Endothelial cell of umbilical vein (primary cell): Measurements from ENCODE around the gene SVIL. TPM values are rescaled to one million over a fixed set of nuclear protein-coding genes. Genes with fewer than 3 reads are reported as not detected.

Experiments
- BruUV-seq: library from RNA; stranded (reverse); fragments of 400-500 nt; replicated peaks from 2 replicates; lab custom pipeline; 2021; lab: Mats Ljungman, UMichigan
- CTCF ChIA-PET: fragments of 300-600, 350-600 bp; sonication (Branson Sonifier 250); formaldehyde crosslinking; loops from one replicate; lab custom pipeline; 2021; ENCODE audit warnings: antibody characterized with exemption, inconsistent platforms; lab: Charles Lee
- POLR2A ChIA-PET: fragments of 300-600, 350-600 bp; sonication (Branson Sonifier 250); formaldehyde crosslinking; loops from one replicate; lab custom pipeline; 2021; ENCODE audit warnings: antibody characterized with exemption, inconsistent platforms; lab: Charles Lee
- DNase-seq: peaks from one replicate; pipeline ENCODE4 v3.0.0-alpha.2; 2011; ENCODE audit warnings: low read depth, low spot score
- FAIRE-seq: peaks from 2 replicates; lab custom pipeline; 2011; peaks lifted over from hg19 to GRCh38; lab: Jason Lieb, UNC
- H2AFZ ChIP-seq: 2 replicates; pipeline ENCODE4 v1.6.0; 2012; ENCODE audit warnings: low read depth, low read length, control low read depth, inconsistent platforms
- H3K27ac ChIP-seq: 2 replicates; pipeline ENCODE4 v1.5.1; 2011; ENCODE audit warnings: low read depth, mild to moderate bottlenecking, control low read depth, low read length, moderate library complexity; ENCODE audit not compliant: insufficient read depth
- H3K27me3 ChIP-seq, 2 experiments: 2 replicates each; pipeline versions ENCODE4 v1.6.0 to v1.6.1; 2011; ENCODE audit warnings: low read length in 2 of 2, mixed read lengths in 1 of 2; ENCODE audit not compliant: control insufficient read depth in 2 of 2, insufficient read depth in 2 of 2
- H3K36me3 ChIP-seq, 2 experiments: 2 replicates in 1 of 2; 3 replicates in 1 of 2; pipeline ENCODE4 v1.5.1; 2011; ENCODE audit warnings: low read length in 2 of 2, mild to moderate bottlenecking in 1 of 2, moderate library complexity in 1 of 2; ENCODE audit not compliant: control insufficient read depth in 2 of 2, insufficient read depth in 2 of 2; ENCODE audit errors: extremely low read depth in 1 of 2
- H3K4me1 ChIP-seq: 3 replicates; pipeline ENCODE4 v1.5.1; 2011; ENCODE audit warnings: mild to moderate bottlenecking, low read length; ENCODE audit not compliant: control insufficient read depth, insufficient read depth; ENCODE audit errors: extremely low read depth
- H3K4me2 ChIP-seq: 2 replicates; pipeline ENCODE4 v1.6.1; 2011; ENCODE audit warnings: low read length, control low read depth, mixed read lengths; ENCODE audit not compliant: insufficient read depth
- H3K4me3 ChIP-seq, 3 experiments: fragments of 200-600 bp in 1 of 3; sonication (generic), shearing (Covaris generic) in 1 of 3; replicated peaks in 1 of 3; 2 replicates each; pipeline ENCODE4 v1.5.1; 2011 to 2016; ENCODE audit warnings: control low read depth in 3 of 3, low read length in 3 of 3, mild to moderate bottlenecking in 2 of 3, inconsistent platforms in 1 of 3, low read depth in 1 of 3, moderate library complexity in 1 of 3; ENCODE audit not compliant: insufficient read depth in 1 of 3
- H3K79me2 ChIP-seq: 2 replicates; pipeline ENCODE4 v1.6.0; 2012; ENCODE audit warnings: low read length, inconsistent platforms; ENCODE audit not compliant: control insufficient read depth, insufficient read depth
- H3K9ac ChIP-seq: replicated peaks from 2 replicates; pipeline ENCODE3; 2011; ENCODE audit warnings: low read length, control low read depth; ENCODE audit not compliant: insufficient read depth; ENCODE audit errors: extremely low read depth
- H3K9me1 ChIP-seq: replicated peaks from 3 replicates; pipeline ENCODE4 v1.6.0; 2011; ENCODE audit warnings: mild to moderate bottlenecking, low read length; ENCODE audit not compliant: control insufficient read depth, insufficient read depth; ENCODE audit errors: extremely low read depth
- H3K9me3 ChIP-seq: replicated peaks from 2 replicates; pipeline ENCODE4 v1.5.1; 2012; ENCODE audit warnings: low read length, inconsistent platforms; ENCODE audit not compliant: control insufficient read depth, insufficient read depth
- H4K20me1 ChIP-seq: replicated peaks from 2 replicates; pipeline ENCODE3; 2011; ENCODE audit warnings: mild to moderate bottlenecking, low read length; ENCODE audit not compliant: control insufficient read depth, insufficient read depth; ENCODE audit errors: extremely low read depth
- CTCF ChIP-seq, 2 donors: IDR thresholded peaks; 1 replicate in 1 of 2; 2 replicates in 1 of 2; pipeline ENCODE4 v1.5.1; 2011; ENCODE audit warnings: low read length in 2 of 2, mild to moderate bottlenecking in 2 of 2, moderate library complexity in 2 of 2, control low read depth in 1 of 2, inconsistent platforms in 1 of 2, low read depth in 1 of 2; ENCODE audit not compliant: insufficient read depth in 1 of 2; ENCODE audit errors: extremely low read depth in 1 of 2
- EZH2 ChIP-seq: IDR thresholded peaks from 2 replicates; pipeline ENCODE4 v1.6.1; 2012; ENCODE audit warnings: borderline replicate concordance, low read depth, mild to moderate bottlenecking, moderate library complexity, low read length, inconsistent platforms; ENCODE audit not compliant: severe bottlenecking
- FOS ChIP-seq: IDR thresholded peaks from 2 replicates; pipeline ENCODE4 v1.6.1; 2011; ENCODE audit warnings: mild to moderate bottlenecking, low read length, moderate library complexity, borderline replicate concordance; ENCODE audit not compliant: insufficient read depth
- GATA2 ChIP-seq: IDR thresholded peaks from 2 replicates; pipeline ENCODE4 v1.7.0; 2011; ENCODE audit warnings: low read depth, mild to moderate bottlenecking, moderate library complexity, mixed read lengths, low read length; ENCODE audit not compliant: insufficient read length, insufficient read depth
- JUN ChIP-seq: IDR thresholded peaks from 2 replicates; pipeline ENCODE4 v1.6.1; 2011; ENCODE audit warnings: borderline replicate concordance, low read depth; ENCODE audit not compliant: insufficient read length, insufficient read depth
- MAX ChIP-seq: IDR thresholded peaks from 2 replicates; pipeline ENCODE4 v1.6.1; 2011; ENCODE audit not compliant: insufficient read depth, insufficient read length
- MYC ChIP-seq: IDR thresholded peaks from one replicate; pipeline ENCODE4 v1.6.1; 2011; ENCODE audit warnings: mild to moderate bottlenecking, low read depth, low read length
- POLR2A ChIP-seq: IDR thresholded peaks from 2 replicates; pipeline ENCODE4 v1.6.1; 2012; ENCODE audit warnings: low read depth, mild to moderate bottlenecking, control low read depth, low read length
- POLR2AphosphoS5 ChIP-seq: IDR thresholded peaks from 2 replicates; pipeline ENCODE4 v1.6.1; 2012; ENCODE audit warnings: low read depth, mild to moderate bottlenecking, control low read depth, low read length, moderate library complexity; ENCODE audit not compliant: insufficient read depth
- dilution Hi-C: fragments of 300-500 bp; cut with MboI; formaldehyde crosslinking; loops from one replicate; pipeline ENCODE4 v1.15.0; 2019; ENCODE audit warnings: low sequenced_read_pairs; ENCODE audit not compliant: extremely low pct_ligation_motif_present
- intact Hi-C: fragments of 100-400 bp; cut with micrococcal nuclease; formaldehyde crosslinking; loops from one replicate; pipeline ENCODE4 v1.10.0; 2022
- polyA plus RNA-seq, 4 experiments: library from polyadenylated mRNA; depleted of rRNA in 3 of 4; stranded (reverse) in 3 of 4; unstranded in 1 of 4; fragments of >200 nt; gene quantifications; 2 replicates each; pipeline versions ENCODE4 v1.2.1 to v1.2.3, GENCODE V29; 2011 to 2012; ENCODE audit warnings: missing spikeins in 1 of 4
- total RNA-seq: library from RNA; stranded (reverse); gene quantifications from 2 replicates; pipeline ENCODE4 v1.2.3, GENCODE V29; 2021

The SVIL gene
- total and polyA plus RNA-seq, 2 donors (not counting 3 experiments of a cell fraction or from before 2014, with no cell fraction given), result 22.6 to 70.7 TPM

GRCh38 chr10:29532256-29532878 lies 102.4 kb downstream of the SVIL start:
- Histone ChIP-seq H3K9me3 (no peaks in the 10 kb centered on the region), H3K27ac (no peak overlapping the region), H3K36me3 (peaks cover 0 to 20% of the 10 kb centered on the region in 2 experiments), H3K79me2 (peaks cover 2% of the 10 kb centered on the region), H2AFZ (no peak overlapping the region), H4K20me1 (no peaks in the 10 kb centered on the region), H3K27me3 (no peaks in the 10 kb centered on the region), H3K9me1 (no peaks in the 10 kb centered on the region), H3K4me2 (no peak overlapping the region), H3K4me3 (no peak overlapping the region), H3K4me1 (peaks cover 9% of the 10 kb centered on the region), H3K9ac (no peak overlapping the region)
- TF ChIP-seq EZH2 (no peak), FOS (no peak), MYC (no peak), GATA2 (no peak), POLR2A (no peak), MAX (no peak), CTCF (IDR thresholded peaks at IDR 0.05; ENCODE audit: extremely low read depth in 1 of 2, insufficient read depth in 1 of 2, low read depth in 1 of 2, low read length in 2 of 2) (no peak), POLR2AphosphoS5 (no peak), JUN (no peak)
- ChIA-PET CTCF (interaction anchor here (0.9 to 3.9 kb wide), 3 partner anchors 10 to 19 kb away, joined by 3 to 18 read pairs (median 5); no protein-coding TSS in a partner anchor), POLR2A (no interaction called here)
- FAIRE-seq (no peak), DNase-seq (no peak)
- intact Hi-C loops (loop anchor here (5.0 kb wide), 1 partner anchor 705 kb away; no protein-coding TSS in a partner anchor), dilution Hi-C loops (no loop called here)
- no TSS peak for BruUV-seq
